ENCODE measurements around the gene BRSK2.

Gene BRSK2

GRCh38 chr11:1436468-1437039 is 46.8 kb downstream of the BRSK2 start:
- Histone ChIP-seq H3K27me3 (ENCODE audit: insufficient read depth, insufficient read length) (no peaks in the 10 kb centered on the region), H3K36me3 (ENCODE audit: insufficient read depth, insufficient read length, low read length) (no peaks in the 10 kb centered on the region), H3K4me1 (ENCODE audit: insufficient read depth, insufficient read length) (peaks cover 30% of the 10 kb centered on the region), H3K9me3 (ENCODE audit: insufficient read depth, low read length) (no peaks in the 10 kb centered on the region), H3K4me3 (ENCODE audit: insufficient read length, low read depth) (no peak overlapping the region), H3K9ac (ENCODE audit: insufficient read length, low read depth) (no peak overlapping the region)
- TF ChIP-seq YY1 (IDR thresholded peaks at IDR 0.05; ENCODE audit: insufficient read depth, insufficient read length) (no peak), ZNF274 (IDR thresholded peaks at IDR 0.05; ENCODE audit: low read depth, low read length) (no peak), SUZ12 (IDR thresholded peaks at IDR 0.05; ENCODE audit: extremely low read depth, insufficient read depth, insufficient read length) (no peak)
- DNase-seq (ENCODE audit: low read depth, low spot score): no peak

- TF ChIP-seq SUZ12 (IDR thresholded peaks at IDR 0.05; ENCODE audit: extremely low read depth, insufficient read depth, insufficient read length): no peak
- no peak for TF ChIP-seq YY1 (IDR thresholded peaks at IDR 0.05; ENCODE audit: insufficient read depth, insufficient read length)
- TF ChIP-seq ZNF274 (IDR thresholded peaks at IDR 0.05; ENCODE audit: low read depth, low read length): no peak
- Histone ChIP-seq H3K4me3 (ENCODE audit: insufficient read length, low read depth) (no peak overlapping the region), H3K4me1 (ENCODE audit: insufficient read depth, insufficient read length) (peaks cover 33% of the 10 kb centered on the region), H3K27me3 (ENCODE audit: insufficient read depth, insufficient read length) (no peaks in the 10 kb centered on the region), H3K9me3 (ENCODE audit: insufficient read depth, low read length) (no peaks in the 10 kb centered on the region), H3K9ac (ENCODE audit: insufficient read length, low read depth) (peak overlapping the region; percentile 9), H3K36me3 (ENCODE audit: insufficient read depth, insufficient read length, low read length) (no peaks in the 10 kb centered on the region)
- DNase-seq (ENCODE audit: low read depth, low spot score): no peak
These were observed 47.8 kb downstream of the BRSK2 start for GRCh38 chr11:1437500-1437899.

- no peak for TF ChIP-seq YY1 (IDR thresholded peaks at IDR 0.05; ENCODE audit: insufficient read depth, insufficient read length)
- no peak for TF ChIP-seq ZNF274 (IDR thresholded peaks at IDR 0.05; ENCODE audit: low read depth, low read length)
- TF ChIP-seq SUZ12 (IDR thresholded peaks at IDR 0.05; ENCODE audit: extremely low read depth, insufficient read depth, insufficient read length): no peak
- no peaks in the 10 kb centered on the region for H3K36me3 ChIP-seq (ENCODE audit: insufficient read depth, insufficient read length, low read length)
- no peaks in the 10 kb centered on the region for H3K9me3 ChIP-seq (ENCODE audit: insufficient read depth, low read length)
- H3K27me3 ChIP-seq (ENCODE audit: insufficient read depth, insufficient read length): no peaks in the 10 kb centered on the region
- DNase-seq (ENCODE audit: low read depth, low spot score): no peak
- peak overlapping the region; percentile 64 for H3K9ac ChIP-seq (ENCODE audit: insufficient read length, low read depth)
- peaks cover 33% of the 10 kb centered on the region for H3K4me1 ChIP-seq (ENCODE audit: insufficient read depth, insufficient read length)
- no peak overlapping the region for H3K4me3 ChIP-seq (ENCODE audit: insufficient read length, low read depth)
These were observed 48.7 kb downstream of the BRSK2 start for GRCh38 chr11:1438261-1438966.

- TF ChIP-seq YY1 (IDR thresholded peaks at IDR 0.05; ENCODE audit: insufficient read depth, insufficient read length) (no peak), SUZ12 (IDR thresholded peaks at IDR 0.05; ENCODE audit: extremely low read depth, insufficient read depth, insufficient read length) (no peak), ZNF274 (IDR thresholded peaks at IDR 0.05; ENCODE audit: low read depth, low read length) (no peak)
These were observed 49.2 kb downstream of the BRSK2 start for GRCh38 chr11:1438967-1439330.

GRCh38 chr11:1439341-1439740 is 49.6 kb downstream of the BRSK2 start:
- Histone ChIP-seq H3K9me3 (ENCODE audit: insufficient read depth, low read length) (no peaks in the 10 kb centered on the region), H3K27me3 (ENCODE audit: insufficient read depth, insufficient read length) (no peaks in the 10 kb centered on the region), H3K9ac (ENCODE audit: insufficient read length, low read depth) (no peak overlapping the region), H3K36me3 (ENCODE audit: insufficient read depth, insufficient read length, low read length) (peaks cover 4% of the 10 kb centered on the region), H3K4me1 (ENCODE audit: insufficient read depth, insufficient read length) (peaks cover 33% of the 10 kb centered on the region), H3K4me3 (ENCODE audit: insufficient read length, low read depth) (no peak overlapping the region)
- TF ChIP-seq ZNF274 (IDR thresholded peaks at IDR 0.05; ENCODE audit: low read depth, low read length): no peak
- TF ChIP-seq SUZ12 (IDR thresholded peaks at IDR 0.05; ENCODE audit: extremely low read depth, insufficient read depth, insufficient read length): no peak
- no peak for TF ChIP-seq YY1 (IDR thresholded peaks at IDR 0.05; ENCODE audit: insufficient read depth, insufficient read length)
- DNase-seq (ENCODE audit: low read depth, low spot score): no peak

More at GRCh38 chr11:1438967-1439330, 49.2 kb downstream of the BRSK2 start:
- Histone ChIP-seq H3K27me3 (ENCODE audit: insufficient read depth, insufficient read length) (no peaks in the 10 kb centered on the region), H3K4me3 (ENCODE audit: insufficient read length, low read depth) (no peak overlapping the region), H3K9ac (ENCODE audit: insufficient read length, low read depth) (no peak overlapping the region), H3K36me3 (ENCODE audit: insufficient read depth, insufficient read length, low read length) (peaks cover under 1% of the 10 kb centered on the region), H3K4me1 (ENCODE audit: insufficient read depth, insufficient read length) (peaks cover 33% of the 10 kb centered on the region), H3K9me3 (ENCODE audit: insufficient read depth, low read length) (no peaks in the 10 kb centered on the region)
- no peak for DNase-seq (ENCODE audit: low read depth, low spot score)

GRCh38 chr11:1440066-1440465 is 50.3 kb downstream of the BRSK2 start:
- H3K9ac ChIP-seq (ENCODE audit: insufficient read length, low read depth): no peak overlapping the region
- no peaks in the 10 kb centered on the region for H3K27me3 ChIP-seq (ENCODE audit: insufficient read depth, insufficient read length)
- H3K9me3 ChIP-seq (ENCODE audit: insufficient read depth, low read length): no peaks in the 10 kb centered on the region

GRCh38 chr11:1440496-1440895 is 50.8 kb downstream of the BRSK2 start:
- DNase-seq (ENCODE audit: low read depth, low spot score): no peak
- TF ChIP-seq SUZ12 (IDR thresholded peaks at IDR 0.05; ENCODE audit: extremely low read depth, insufficient read depth, insufficient read length) (no peak), ZNF274 (IDR thresholded peaks at IDR 0.05; ENCODE audit: low read depth, low read length) (no peak), YY1 (IDR thresholded peaks at IDR 0.05; ENCODE audit: insufficient read depth, insufficient read length) (no peak)
- H3K4me1 ChIP-seq (ENCODE audit: insufficient read depth, insufficient read length): peaks cover 33% of the 10 kb centered on the region
- peaks cover 4% of the 10 kb centered on the region for H3K36me3 ChIP-seq (ENCODE audit: insufficient read depth, insufficient read length, low read length)
- H3K4me3 ChIP-seq (ENCODE audit: insufficient read length, low read depth): no peak overlapping the region
- H3K9me3 ChIP-seq (ENCODE audit: insufficient read depth, low read length): no peaks in the 10 kb centered on the region
- H3K9ac ChIP-seq (ENCODE audit: insufficient read length, low read depth): no peak overlapping the region
- no peaks in the 10 kb centered on the region for H3K27me3 ChIP-seq (ENCODE audit: insufficient read depth, insufficient read length)

More at GRCh38 chr11:1440066-1440465, 50.3 kb downstream of the BRSK2 start:
- DNase-seq (ENCODE audit: low read depth, low spot score): no peak
- Histone ChIP-seq H3K4me3 (ENCODE audit: insufficient read length, low read depth) (no peak overlapping the region), H3K36me3 (ENCODE audit: insufficient read depth, insufficient read length, low read length) (peaks cover 4% of the 10 kb centered on the region), H3K4me1 (ENCODE audit: insufficient read depth, insufficient read length) (peaks cover 30% of the 10 kb centered on the region)
- no peak for TF ChIP-seq ZNF274 (IDR thresholded peaks at IDR 0.05; ENCODE audit: low read depth, low read length)
- no peak for TF ChIP-seq YY1 (IDR thresholded peaks at IDR 0.05; ENCODE audit: insufficient read depth, insufficient read length)
- TF ChIP-seq SUZ12 (IDR thresholded peaks at IDR 0.05; ENCODE audit: extremely low read depth, insufficient read depth, insufficient read length): no peak
